ENCODE results near the gene MROH2A.

DNA sequence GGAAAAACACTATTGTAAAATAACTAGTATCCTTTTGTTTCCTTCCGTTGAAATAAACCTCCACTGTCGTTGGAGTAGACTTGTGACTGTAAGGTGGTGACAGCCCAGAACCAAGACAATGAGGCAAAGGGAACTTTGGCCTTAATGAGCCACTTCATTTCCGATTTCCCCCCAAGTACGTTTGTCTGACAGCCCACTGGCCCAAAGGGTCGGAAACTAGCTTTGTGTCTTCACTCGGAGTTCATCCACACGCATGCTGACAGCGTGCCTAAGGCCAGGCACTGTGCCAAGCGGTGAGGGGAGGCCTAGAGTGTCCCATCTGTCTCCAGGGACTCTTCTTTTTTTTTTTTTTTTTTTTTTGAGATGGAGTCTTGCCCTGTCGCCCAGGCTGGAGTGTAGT is 55.2 kb downstream of the MROH2A start:
- TF ChIP-seq YY1 (IDR thresholded peaks at IDR 0.05; ENCODE audit: low read depth) (no peak), FOXM1 (IDR thresholded peaks at IDR 0.05; ENCODE audit: borderline replicate concordance, low read depth) (no peak), EP300 (IDR thresholded peaks at IDR 0.05; ENCODE audit: borderline replicate concordance) (no peak), RAD21 (IDR thresholded peaks at IDR 0.05; ENCODE audit: low read depth) (no peak), TEAD4 (IDR thresholded peaks at IDR 0.05) (no peak), TAF1 (IDR thresholded peaks at IDR 0.05; ENCODE audit: low read depth) (no peak)
- TF ChIP-seq, protein P1, sequence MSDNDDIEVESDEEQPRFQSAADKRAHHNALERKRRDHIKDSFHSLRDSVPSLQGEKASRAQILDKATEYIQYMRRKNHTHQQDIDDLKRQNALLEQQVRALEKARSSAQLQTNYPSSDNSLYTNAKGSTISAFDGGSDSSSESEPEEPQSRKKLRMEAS (IDR thresholded peaks at IDR 0.05): no peak
- TF ChIP-seq, protein P2, sequence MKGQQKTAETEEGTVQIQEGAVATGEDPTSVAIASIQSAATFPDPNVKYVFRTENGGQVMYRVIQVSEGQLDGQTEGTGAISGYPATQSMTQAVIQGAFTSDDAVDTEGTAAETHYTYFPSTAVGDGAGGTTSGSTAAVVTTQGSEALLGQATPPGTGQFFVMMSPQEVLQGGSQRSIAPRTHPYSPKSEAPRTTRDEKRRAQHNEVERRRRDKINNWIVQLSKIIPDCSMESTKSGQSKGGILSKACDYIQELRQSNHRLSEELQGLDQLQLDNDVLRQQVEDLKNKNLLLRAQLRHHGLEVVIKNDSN (IDR thresholded peaks at IDR 0.05): no peak

All from Ishikawa (cell line).